ENCODE data around the gene FAM53B.

- TF ChIP-seq CTCF (IDR thresholded peaks at IDR 0.05) (no peak), POLR2AphosphoS5 (IDR thresholded peaks at IDR 0.05) (no peak)
Measured at GRCh38 chr10:124627866-124628675, 116.1 kb downstream of the FAM53B start.
